Testis (tissue), 3 donors: ENCODE data around the gene OR2A25. TPM values are rescaled to one million over a fixed set of nuclear protein-coding genes. Genes with fewer than 3 reads are reported as not detected.

Experiments
- DNase-seq: peaks from one replicate; pipeline ENCODE4 v3.0.0-alpha.2; 2019
- H3K27ac ChIP-seq, 2 donors: fragments of 200-600 bp; sonication (generic); one replicate each; pipeline ENCODE4 v1.5.1; 2019
- H3K27me3 ChIP-seq: fragments of 200-600 bp; sonication (generic); one replicate; pipeline ENCODE4 v1.5.1; 2019
- H3K36me3 ChIP-seq: fragments of 200-600 bp; sonication (generic); one replicate; pipeline ENCODE4 v1.5.1; 2017; ENCODE audit warnings: low read depth; ENCODE audit errors: missing control alignments
- H3K4me1 ChIP-seq: fragments of 200-600 bp; sonication (generic); one replicate; pipeline ENCODE4 v1.5.1; 2019
- H3K4me3 ChIP-seq, 2 donors: fragments of 200-600 bp; sonication (generic); one replicate each; pipeline ENCODE4 v1.5.1; 2017 to 2019
- H3K9me3 ChIP-seq: fragments of 200-600 bp; sonication (generic); one replicate; pipeline ENCODE4 v1.5.1; 2017
- POLR2A ChIP-seq: fragments of 450-650 bp; IDR thresholded peaks from one replicate; pipeline ENCODE4 v1.6.1; 2017; ENCODE audit warnings: antibody characterized with exemption, mild to moderate bottlenecking, moderate library complexity
- WGBS, 2 donors: methylation state at CpG; one replicate each; pipeline ENCODE4 v1.1.5; 2018; 5-methylcytosine and 5-hydroxymethylcytosine counted together
- intact Hi-C: fragments of 100-400 bp; cut with DNase I; formaldehyde crosslinking; loops from one replicate; pipeline ENCODE4 v1.15.1; 2023; ENCODE audit warnings: low total_unique reads
- polyA plus RNA-seq: library from polyadenylated mRNA; stranded (reverse); fragments of 350-450 nt; fragmentation: Illumina TruSeq; extraction: RNeasy Lipid Tissue Mini Kit (QIAGEN cat#74804); gene quantifications from one replicate; pipeline ENCODE4 v1.2.3, GENCODE V29; 2014; ENCODE audit warnings: low read depth, low replicate concordance; ENCODE audit not compliant: insufficient read depth
- total RNA-seq, 2 donors: library from RNA; depleted of rRNA; stranded (reverse); fragments of >200 nt; gene quantifications; one replicate each; pipeline ENCODE4 v1.2.3, GENCODE V29; 2016
- TF ChIP-seq, protein P1 (sequence below), 3 experiments: fragments of 450-650 bp in 2 of 3; fragments of 200-600 bp in 1 of 3; sonication (generic) in 1 of 3; IDR thresholded peaks; one replicate each; pipeline ENCODE4 v1.5.1; 2016 to 2019; ENCODE audit warnings: antibody characterized with exemption in 3 of 3, mild to moderate bottlenecking in 2 of 3, moderate library complexity in 1 of 3

The OR2A25 gene
- total and polyA plus RNA-seq, 3 donors from 2014 or later, result 0.18 to 0.19 TPM; not detected in 1

DNA sequence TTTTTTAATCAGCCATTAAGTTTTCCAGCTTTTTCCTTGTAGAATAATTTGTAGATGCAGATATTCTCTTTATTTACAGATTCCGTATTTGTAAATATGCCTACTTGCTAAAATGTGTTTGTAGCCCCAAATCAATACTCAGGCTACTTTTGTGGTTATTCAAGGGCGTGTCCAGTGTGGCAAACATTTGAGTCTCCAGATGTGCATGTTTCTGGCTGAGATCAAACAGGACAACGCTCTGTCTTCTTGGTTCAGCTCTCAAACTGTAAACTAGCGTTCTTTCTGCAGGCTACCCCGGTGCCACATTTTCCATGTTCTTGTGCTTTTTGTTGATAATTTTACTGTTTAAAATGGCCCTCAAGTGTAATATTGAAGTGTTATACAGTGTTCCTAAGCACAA lies 37.1 kb upstream of the OR2A25 start:
- WGBS, 2 donors, result 83 to 91% methylated on average over 5 of the region's 5 CpGs
- Histone ChIP-seq H3K36me3 (no peaks in the 10 kb centered on the region), H3K4me1 (no peaks in the 10 kb centered on the region), H3K9me3 (no peaks in the 10 kb centered on the region), H3K27me3 (no peaks in the 10 kb centered on the region), H3K27ac (no peak overlapping the region), H3K4me3 (no peak overlapping the region)
- intact Hi-C loops, result no loop called here
- no peak for DNase-seq
- TF ChIP-seq POLR2A, result no peak
- TF ChIP-seq, protein P1, sequence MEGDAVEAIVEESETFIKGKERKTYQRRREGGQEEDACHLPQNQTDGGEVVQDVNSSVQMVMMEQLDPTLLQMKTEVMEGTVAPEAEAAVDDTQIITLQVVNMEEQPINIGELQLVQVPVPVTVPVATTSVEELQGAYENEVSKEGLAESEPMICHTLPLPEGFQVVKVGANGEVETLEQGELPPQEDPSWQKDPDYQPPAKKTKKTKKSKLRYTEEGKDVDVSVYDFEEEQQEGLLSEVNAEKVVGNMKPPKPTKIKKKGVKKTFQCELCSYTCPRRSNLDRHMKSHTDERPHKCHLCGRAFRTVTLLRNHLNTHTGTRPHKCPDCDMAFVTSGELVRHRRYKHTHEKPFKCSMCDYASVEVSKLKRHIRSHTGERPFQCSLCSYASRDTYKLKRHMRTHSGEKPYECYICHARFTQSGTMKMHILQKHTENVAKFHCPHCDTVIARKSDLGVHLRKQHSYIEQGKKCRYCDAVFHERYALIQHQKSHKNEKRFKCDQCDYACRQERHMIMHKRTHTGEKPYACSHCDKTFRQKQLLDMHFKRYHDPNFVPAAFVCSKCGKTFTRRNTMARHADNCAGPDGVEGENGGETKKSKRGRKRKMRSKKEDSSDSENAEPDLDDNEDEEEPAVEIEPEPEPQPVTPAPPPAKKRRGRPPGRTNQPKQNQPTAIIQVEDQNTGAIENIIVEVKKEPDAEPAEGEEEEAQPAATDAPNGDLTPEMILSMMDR (IDR thresholded peaks at IDR 0.05), result no peak

DNA sequence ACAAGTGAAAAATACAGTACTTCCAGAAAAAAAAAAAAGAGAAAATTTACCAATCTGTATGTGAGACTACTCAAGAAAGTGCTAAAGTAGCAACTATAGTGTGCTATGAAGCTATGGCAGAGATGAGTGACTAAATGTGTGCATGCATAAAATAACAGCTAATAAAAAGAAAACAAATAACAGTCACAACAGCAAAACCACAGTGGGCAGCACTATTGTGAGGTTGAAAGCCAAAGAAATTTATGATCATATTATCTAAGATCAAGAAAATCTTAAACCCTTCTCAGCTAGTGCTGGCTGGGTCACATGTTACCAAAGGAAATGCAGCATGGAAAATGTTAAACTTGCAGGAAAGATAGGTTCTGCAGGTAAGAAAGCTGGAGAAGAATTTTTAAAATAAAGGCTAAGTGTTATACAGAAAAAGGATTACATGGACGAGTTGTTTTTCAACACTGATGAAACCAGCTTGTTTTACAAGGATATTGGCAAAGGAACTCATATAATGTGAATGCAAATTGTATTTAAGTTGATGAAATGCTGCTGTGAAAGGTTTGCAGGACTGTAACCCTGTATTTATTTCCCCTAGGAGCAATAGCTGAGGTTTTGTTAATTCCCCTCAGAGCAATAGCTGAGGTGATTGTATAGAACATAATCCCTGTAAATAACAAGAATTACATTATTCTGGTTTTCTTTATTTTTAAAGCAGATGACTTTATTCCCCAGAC lies 36.5 kb upstream of the OR2A25 start:
- TF ChIP-seq, protein P1 (IDR thresholded peaks at IDR 0.05), result no peak
- TF ChIP-seq POLR2A, result no peak
- H3K27ac ChIP-seq, result no peak overlapping the region
- no peaks in the 10 kb centered on the region for H3K36me3 ChIP-seq
- 58 to 64% methylated on average over 1 of the region's 1 CpG for WGBS, 2 donors
- no peaks in the 10 kb centered on the region for H3K9me3 ChIP-seq
- no peak overlapping the region for H3K4me3 ChIP-seq
- H3K27me3 ChIP-seq, result no peaks in the 10 kb centered on the region
- no peaks in the 10 kb centered on the region for H3K4me1 ChIP-seq
- intact Hi-C loops, result no loop called here
- DNase-seq, result no peak

DNA sequence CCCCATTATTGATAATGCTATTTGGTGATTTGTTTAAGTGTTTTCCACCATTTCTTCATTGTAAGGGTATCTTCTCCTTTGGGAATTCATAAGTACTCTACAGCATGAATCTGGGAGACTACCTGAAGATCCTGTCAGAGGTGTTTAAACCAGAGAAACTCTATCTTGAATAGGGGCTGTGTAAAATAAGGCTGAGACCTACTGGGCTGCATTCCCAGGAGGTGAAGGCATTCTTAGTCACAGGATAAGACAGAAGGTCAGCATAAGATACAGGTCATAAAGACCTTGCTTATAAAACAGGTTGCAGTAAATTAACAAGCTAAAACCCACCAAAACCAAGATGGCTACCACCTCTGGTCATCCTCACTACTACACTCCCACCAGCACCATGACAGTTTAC lies 34.2 kb upstream of the OR2A25 start:
- intact Hi-C loops, result no loop called here
- no peaks in the 10 kb centered on the region for H3K36me3 ChIP-seq
- no peak overlapping the region for H3K27ac ChIP-seq
- no peaks in the 10 kb centered on the region for H3K4me1 ChIP-seq
- no peaks in the 10 kb centered on the region for H3K27me3 ChIP-seq
- DNase-seq, result no peak
- TF ChIP-seq, protein P1 (IDR thresholded peaks at IDR 0.05), result no peak
- no peak for TF ChIP-seq POLR2A
- no peak overlapping the region for H3K4me3 ChIP-seq
- no peaks in the 10 kb centered on the region for H3K9me3 ChIP-seq

DNA sequence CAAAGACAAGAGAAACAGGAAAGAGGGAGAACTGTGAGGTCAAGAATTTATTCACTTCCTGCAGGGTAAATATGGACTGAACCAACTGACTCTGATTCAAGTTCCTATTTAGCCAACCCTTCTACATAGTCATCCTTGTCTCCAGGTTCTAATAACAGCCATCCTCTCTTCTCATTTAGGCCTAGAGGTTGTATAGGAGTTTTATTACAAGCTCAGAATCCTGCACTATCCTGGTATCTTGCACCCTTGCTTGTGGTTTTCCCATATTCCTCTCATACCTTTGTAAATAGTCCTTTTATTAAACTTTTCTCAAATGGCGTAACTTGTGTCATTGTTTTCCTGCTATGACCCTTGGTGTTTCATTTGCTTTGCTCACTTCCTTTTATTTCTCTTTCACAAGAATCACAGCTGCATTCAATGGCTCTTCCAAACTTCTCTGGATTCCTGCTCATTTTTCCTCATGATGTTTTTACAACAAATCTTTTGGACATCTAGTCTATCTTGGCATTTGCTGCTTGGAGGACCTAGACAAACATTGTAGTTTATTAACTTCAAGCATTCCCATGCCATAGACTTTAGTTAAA lies 33.2 kb upstream of the OR2A25 start:
- H3K27ac ChIP-seq, result no peak overlapping the region
- intact Hi-C loops, result no loop called here
- WGBS, 2 donors, result 92 to 97% methylated on average over 1 of the region's 1 CpG

More for the DNA sequence above, 33.2 kb upstream of the OR2A25 start:
- Histone ChIP-seq H3K27me3 (no peaks in the 10 kb centered on the region), H3K36me3 (no peaks in the 10 kb centered on the region), H3K4me1 (no peaks in the 10 kb centered on the region), H3K9me3 (no peaks in the 10 kb centered on the region), H3K4me3 (no peak overlapping the region)
- DNase-seq, result no peak
- no peak for TF ChIP-seq POLR2A
- TF ChIP-seq, protein P1 (IDR thresholded peaks at IDR 0.05), result no peak
